Femur (tissue), 1 donor: Measurements from ENCODE around the gene ZNF385B.

ENCODE experiments used
- DNase-seq: peaks from one replicate; pipeline ENCODE4 v3.0.0-alpha.2; 2017

Gene ZNF385B

DNA sequence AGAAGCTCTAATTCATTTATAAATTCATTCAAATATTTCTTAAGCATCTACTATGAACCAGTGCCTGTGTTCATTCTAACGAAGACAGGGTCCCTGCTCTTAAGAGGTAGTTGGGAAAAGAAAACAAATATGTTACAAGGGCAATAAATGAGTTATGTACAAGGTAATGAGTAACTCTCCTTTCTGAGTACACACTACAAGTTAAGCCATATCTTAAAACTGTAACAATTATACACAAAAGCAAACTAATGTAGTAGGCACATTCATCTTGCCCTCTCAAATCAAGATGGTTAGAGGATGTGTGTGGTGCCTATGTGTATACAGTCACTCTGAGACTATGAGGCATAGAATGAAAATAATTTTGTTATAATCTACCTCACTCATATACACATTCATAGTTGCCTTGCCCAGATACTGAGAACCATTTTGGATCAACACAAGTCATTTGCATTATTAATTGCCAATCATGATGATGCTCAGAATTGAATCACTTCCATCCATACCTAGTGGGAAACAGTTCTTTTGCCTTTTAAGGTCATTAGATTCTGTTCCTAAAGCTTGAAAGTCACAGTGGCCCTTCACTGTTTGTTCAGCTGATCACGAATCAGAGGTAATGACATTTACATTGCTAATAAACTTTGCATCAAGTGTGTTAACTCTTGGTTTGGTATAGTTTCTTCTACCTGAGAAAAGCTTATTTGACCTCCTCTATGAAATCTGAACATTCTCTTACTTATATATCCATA, 283.1 kb downstream of the ZNF385B start:
- no peak for DNase-seq

DNA sequence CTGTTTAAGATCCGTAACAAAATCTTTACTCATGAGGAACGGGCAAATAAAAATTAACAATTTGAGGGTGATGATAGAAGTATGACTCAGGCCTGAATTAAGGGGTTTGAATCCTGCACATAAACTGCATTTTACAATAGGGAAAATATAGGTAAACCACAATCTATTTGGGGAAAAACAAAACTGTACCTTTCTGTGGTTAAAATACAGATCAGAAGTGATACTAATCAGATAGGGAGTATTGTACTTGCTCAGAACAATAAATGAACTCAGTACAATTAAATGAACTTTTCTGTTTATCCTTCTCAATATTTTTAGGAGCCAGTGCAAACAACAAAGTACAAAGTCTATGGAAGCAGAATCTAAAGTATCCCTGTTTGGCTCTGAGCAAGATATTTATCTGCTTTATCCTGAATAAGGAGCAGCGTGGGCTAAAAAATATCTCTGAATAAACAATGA, 287.3 kb downstream of the ZNF385B start:
- DNase-seq: no peak

DNA sequence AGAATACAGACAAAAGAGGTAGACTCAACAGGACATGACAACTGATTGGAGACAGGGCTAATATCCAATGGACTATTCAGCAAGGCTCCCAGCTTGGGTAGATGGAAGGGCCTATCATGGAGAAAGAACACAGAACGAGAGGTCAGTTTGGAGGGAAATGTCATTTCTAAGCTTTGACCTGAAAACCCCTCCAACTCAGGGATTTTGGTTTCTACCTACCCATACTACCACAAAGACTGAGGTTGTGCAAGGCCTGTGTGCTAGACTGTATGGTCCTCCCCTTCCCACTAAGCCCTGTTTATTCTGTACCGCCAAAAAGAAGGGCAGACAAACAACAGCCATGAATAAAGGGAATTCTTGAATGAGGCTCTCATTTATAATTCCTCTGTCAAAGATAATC, 288.9 kb downstream of the ZNF385B start:
- DNase-seq: no peak

DNA sequence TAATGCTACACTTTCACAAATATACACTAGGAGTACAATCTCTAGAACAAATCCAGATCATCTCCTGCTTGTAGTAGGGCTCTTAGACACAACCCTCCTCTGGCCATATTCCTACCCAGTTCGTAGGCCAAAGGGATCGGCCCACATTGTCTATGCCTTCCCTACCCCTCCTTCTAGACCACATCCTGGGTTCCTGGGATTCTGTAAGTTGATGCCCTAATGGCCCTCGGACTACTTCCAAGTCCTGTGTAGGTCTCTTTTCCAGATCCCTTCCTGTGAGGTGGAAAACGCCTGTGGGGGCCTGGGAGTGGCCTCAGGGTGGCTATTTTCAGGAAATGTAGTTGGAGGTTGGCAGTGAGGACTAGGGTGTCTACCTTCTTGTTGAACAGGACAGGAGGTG, 289.7 kb downstream of the ZNF385B start:
- DNase-seq: no peak

DNA sequence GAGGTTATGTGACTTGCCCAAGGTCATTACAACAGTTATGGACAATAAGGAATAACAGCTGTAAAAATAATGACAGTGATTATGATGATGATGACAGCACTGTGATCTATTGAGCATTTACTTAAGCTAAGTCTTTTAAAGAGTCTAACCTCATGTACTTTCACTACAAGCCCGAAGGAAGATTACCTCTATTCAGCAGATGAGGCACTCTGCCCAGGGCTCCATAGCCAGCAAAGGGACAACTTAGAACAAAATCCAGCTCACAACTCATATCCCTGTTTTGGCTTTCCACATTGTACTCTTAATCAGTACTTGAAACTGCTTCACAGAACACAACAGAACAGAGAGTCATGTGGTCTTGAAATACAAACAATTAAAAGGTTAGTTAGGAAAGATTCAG, 290.2 kb downstream of the ZNF385B start:
- DNase-seq: no peak

DNA sequence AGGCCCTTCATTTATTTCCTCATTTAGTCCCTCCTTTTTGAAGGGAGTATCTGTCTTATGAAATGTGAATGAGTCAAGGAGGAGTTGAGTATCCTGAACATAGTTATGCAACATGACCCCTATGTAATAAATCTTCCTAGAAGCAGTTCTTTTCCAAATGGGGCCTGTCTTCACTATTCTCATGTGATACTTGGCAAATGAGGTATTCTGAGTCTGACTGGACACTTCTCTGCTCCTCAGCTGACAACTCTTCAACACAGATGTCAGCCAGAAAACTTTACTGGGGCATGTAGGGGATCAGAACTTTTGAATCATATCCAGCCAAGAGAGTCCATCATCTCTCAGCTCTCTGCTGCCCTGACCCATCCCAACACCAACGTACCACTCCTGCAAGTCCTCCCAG, 291.6 kb downstream of the ZNF385B start:
- DNase-seq: no peak

DNA sequence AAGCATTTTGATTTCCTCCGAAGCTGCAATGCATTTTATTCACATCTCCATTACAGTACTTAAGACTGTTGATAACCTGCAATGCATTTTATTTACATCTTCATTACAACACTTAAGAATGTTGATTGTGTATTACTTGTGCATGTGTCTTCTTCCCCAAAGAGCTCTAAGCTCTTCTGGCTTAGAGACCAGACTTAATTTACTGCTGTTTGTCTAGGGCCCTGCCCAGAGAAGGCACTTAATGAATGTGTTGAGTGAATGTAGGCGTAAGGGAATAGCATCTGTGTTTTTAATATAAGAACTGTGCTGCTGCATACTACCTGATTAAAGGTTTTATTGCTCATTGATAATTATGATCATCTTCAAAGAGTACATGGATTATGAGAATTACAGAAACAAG, 295.6 kb downstream of the ZNF385B start:
- DNase-seq: no peak

DNA sequence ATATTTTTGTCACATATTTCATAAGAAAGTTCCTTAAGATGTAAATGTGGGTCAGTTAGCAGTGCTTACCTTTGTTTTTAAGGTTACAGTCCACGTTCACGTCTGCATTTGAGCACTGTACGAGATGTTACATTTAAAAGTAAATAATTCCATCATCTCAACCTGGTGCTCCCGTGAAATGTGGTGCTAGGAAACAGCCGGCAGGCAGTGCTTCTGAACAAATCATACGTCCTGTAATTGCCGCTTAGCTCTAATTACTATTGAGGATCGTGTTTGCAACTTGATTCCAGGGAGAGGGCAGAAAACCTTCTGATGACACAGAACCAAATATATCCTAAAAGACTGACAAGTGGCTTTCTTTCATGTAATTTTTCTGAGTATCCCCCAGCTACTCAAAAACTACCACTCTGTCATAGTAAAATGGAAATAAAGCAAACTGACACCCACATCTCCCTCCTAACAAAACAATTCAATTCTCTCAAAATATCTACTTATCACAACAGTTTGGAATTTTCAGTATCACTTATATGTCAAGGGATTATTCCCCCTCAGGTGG, 299.0 kb downstream of the ZNF385B start:
- no peak for DNase-seq

DNA sequence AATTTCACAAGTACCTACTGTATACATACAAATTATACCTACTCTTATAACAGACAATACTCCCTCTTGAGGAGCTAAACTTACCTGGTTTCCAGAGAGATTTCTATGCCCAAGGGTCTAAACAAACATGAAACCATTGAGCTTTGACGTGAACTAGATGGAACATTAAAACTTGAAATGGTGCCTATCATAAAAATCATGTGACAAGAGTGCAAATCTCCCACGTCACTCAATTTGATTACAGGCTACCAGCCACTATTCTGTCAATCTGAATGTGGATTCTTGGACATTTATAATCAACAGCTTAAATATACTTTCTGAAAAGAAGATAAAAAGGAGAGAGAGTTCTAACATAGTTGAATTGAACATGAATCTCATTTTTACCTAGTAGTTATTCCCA, 299.7 kb downstream of the ZNF385B start:
- no peak for DNase-seq

DNA sequence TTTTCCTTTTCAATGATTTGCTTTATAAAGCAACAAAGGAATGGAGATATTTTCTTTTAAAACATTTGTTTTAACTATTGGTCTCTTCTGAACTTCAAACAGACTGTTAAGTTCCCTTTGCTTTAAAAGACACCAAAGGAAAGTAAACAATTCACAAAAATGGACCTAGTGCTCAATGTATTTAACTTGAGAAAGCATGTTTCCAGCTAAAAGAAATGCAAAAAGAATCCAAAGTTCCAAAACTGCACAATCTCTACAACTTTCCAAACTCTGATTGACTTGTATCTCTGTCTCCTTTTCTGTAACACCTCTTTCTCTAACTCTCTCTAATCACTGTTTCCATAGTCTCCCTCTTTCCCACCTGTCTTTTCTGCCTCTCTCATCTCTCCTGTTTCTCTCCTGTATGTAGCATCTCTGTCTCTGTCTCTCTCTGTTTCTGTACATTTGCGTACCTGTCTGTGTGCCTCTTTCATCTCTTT, 301.1 kb downstream of the ZNF385B start:
- DNase-seq: no peak

DNA sequence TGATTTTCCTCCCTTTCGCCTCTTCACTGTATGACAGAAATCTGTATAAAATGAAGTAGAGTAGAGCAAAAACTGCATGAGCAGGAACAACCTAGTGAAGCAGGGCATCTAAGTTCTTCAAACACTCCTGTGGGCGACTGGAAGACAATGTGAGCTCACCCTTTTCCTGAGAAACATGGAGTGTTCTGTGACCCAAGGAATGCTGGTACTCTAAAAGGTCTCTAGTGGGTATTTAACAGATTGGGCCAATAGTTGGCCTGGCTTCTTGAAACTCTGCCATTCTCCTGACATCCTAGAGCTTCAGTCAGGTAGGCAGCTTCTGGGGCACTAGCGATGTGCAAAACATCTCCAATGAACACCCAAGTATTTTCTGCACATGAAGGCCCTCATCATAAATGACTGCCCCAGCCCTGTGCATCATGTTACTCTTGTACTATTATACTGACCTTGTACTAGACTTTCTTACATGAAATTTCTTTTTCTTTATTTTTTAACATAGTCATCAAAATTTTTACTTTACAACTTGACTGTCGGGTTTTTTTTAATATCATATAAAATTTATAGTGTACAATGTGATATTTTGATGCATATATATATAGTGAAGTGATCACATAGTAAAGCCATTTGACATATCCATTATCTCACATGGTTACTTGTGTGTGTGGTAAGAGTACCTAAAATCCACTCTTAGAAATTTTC, 302.2 kb downstream of the ZNF385B start:
- no peak for DNase-seq

DNA sequence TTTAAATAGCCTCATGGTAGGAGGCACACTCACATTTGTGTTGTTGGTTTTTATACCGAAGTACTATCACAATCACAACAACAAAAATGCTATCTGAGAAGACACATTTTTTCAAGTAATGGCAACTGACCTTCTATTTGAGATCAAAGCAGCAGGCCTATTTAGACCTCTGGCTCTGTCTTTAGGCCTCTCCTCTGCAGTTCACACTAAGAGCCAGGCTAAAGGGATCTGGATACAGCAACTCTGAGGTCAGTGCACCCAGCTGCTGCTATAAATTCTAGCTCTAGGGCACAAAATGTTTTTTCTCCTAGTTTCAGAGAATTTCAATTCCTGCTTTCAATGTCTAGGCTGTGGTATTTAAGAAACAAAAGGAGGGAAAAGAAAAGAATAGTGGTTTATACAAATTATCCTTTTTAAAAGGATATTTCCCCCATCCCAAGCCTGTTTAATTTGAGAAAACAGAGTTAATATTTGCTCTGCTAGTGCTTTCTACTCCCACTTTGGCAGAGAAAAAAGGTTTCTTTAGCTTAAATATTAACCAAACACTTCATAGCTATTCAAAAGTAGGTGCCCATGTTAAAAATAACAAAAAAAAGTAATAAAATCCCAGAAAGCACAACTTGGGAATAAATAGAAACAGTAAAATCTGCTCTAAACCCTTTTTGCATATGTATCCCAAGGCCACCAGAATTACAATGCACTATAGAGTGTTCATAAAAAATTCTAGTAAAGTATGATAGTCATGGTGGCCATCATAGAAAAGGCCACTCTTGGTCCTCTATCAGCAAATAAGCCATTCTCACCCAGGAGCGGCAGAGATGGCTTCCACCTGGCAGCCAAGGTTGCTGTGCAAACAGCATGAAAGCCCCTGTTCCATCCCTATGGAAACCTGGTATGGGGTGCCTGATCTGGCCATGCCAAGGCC, 303.1 kb downstream of the ZNF385B start:
- DNase-seq: no peak

DNA sequence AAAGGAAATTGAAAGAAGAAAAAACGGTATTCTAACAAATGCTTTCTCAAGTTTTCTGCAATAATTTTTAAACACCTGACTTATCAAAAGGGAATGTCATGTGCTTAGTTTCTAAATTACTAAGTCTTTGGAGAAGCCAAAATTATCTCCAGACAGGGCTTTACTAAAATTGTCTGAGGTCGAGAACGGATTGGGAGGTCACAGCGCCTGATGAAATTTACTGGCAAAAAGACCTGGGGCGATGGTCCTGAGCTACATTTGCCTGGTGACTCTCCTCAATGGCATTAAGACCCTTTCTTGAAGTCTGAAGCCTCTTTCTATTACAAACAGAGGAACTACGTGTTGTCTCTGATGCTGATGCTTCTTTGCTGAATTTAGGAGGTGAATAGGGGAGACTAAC, 305.0 kb downstream of the ZNF385B start:
- DNase-seq: no peak

DNA sequence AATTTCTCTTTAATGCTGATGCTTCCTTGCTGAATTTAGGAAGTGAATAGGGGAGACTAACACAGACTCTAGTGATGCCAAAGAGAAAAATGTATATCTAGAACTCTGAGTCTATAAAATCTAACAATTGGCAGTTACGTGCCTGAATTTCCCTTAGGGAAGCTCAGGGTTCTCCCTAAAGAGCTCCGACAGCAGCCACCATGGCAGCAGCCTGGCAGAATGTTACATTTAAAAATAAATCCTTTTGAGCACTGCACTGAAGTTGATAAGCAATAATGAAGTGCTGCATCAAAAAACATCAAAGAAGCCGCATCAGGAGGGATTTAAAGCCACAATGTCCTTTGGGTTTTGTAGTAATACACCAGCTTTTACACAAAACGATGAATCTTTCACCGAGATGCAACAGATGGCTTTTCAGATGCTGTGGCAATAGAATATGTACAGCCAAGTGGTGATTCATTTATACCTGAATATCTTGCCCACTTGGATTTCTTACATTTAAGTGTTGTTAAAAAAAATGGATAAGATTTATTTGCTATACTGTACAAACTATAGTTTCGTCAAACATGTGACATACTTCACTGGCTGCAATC, 305.6 kb downstream of the ZNF385B start:
- no peak for DNase-seq

DNA sequence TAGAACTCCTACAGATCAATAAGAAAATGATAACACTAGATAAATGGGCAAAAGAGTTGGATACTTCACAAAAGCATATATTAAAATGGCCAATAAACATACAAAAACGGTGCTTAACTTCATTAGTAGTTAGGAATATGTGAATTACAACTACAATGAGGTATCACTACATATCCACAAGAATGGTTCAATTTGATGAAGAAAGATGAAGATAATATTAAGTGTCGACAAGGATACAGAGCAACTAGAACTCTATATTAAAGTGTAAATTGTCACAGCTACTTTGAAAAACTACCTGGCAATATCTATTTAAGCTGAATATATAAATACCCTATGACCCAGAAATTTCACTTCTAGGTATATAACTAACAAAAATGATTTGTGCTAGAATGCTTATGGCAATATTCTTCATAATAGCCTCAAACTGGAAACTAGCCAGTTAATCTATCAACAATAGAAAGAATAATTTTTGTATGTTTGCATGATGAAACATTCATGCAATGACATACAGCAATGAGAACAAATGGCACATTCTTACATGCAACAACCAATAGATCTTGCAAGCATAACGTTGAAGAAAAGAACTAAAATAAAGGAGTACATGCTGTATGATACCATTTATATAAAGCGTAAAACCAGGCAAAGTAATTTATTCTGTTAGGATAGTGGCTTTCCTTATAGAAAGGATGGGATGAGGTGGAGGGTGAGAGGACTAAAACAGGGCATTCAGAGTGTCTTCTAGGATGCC, 306.6 kb downstream of the ZNF385B start:
- no peak for DNase-seq

DNA sequence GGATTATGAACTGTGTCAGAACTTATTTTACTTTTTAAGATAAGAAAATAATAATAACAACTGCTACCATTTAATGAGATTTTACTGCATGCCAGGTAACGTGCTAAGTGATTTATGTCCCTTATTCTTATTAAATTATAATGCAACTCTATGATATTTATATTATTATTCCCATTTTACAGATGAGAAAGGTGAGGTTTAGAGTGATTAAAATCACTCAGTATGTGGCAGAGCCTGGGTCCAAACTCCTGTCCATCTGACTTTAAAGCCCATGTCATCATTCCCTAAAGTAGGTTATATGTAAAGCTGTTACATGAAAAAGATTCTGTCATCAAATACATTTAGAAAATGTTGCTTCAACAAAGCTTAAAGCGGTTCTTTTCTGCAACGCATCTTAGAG, 308.0 kb downstream of the ZNF385B start:
- DNase-seq: no peak

DNA sequence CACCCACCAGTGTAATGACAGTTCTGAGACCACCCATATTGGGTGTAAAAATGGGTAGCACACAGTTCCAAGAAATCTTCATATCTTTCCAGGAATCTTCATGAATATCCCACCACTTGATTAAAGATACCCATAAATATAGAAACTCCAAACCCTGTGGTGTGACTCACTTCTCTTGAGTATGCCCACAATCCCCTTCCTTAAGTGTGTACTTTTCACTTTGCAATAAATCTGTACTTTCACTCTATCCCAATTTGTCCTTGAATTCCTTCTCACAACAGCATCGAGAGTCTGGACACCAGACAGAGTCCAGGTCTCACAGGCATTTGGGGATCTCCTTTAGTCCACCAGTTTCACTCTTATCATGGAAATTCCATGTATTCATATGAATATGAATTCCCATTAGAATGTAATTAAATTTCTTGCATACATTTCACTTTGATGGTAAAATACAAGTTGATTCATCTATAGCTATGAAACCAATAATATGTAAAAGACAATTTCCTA, 309.8 kb downstream of the ZNF385B start:
- DNase-seq: no peak

DNA sequence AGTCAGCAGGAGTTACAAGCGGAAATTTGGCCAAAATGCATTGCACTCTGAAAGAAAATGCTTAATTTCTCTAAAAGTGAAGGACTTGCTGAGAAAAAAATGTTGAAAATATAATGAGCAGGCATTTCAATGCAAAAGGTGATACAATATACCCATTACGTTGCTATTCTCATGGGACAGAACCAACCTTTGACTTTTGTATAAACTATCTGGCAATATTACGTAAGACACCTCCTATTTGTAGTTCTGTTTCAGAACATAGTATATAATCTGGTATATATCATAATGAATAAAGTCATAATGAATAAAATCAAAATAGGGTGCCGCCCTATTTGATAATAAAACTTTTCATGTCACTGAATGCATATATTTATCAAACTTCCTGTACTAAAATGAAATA, 310.6 kb downstream of the ZNF385B start:
- no peak for DNase-seq

DNA sequence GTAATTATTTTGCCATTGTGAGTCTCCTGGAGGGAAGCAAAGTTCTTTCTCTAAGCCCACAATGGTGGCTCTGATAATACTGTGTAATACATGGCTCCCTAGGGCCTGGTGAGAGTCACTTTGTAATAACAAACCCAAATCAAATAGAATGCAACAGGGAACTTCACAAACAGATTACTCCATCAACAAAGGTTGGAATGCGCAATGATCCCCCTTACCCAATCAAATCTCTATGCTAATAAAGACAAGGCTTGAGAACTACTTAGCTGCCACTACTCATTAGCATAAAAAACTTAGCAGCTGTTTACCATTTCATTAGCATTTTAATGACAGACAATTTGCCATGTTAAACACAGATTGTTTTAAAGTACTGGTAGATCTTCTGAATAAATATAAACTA, 311.2 kb downstream of the ZNF385B start:
- no peak for DNase-seq

DNA sequence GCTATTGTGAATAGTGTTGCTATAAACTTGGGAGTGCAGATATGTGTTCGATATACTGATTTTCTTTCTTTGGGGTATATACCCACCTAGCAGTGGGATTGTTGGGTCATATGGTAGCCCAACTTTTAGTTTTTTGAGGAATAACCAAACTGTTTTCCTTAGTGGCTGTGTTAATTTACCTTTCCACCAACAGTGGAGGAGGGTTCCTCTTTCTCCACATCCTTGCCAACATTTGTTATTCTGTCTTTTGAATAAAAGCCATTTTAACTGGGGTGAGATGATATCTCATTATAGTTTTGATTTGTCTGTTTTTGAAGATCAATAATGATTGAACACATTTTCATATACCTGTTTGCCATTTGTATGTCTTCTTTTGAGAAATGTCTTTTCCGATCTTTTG, 314.8 kb downstream of the ZNF385B start:
- DNase-seq: no peak

DNA sequence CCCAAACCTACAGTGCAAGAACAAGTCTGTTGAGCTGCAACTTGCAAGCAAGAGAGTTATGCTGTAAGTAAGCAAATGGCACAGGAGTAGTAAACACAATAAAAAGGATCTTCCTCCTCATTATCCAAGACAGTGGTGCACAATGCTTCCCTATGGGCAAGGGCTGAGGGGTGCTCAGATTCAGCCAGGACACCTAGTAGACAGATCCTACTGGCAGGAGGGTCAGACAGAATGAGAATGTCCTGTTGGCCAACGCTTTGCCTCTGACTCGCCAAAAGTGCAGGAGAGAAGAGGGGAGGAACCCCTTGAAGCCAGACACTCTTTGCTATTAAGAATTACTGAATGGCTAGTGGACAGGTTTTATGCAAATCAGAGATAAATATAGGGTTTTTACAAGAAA, 316.4 kb downstream of the ZNF385B start:
- DNase-seq: no peak
